GM19023 (cell line): Measurements from ENCODE around the gene CYTH3.
"Not testable (repeated sequence)": the region's sequence is repeated elsewhere in the genome, so short reads cannot be mapped to it uniquely, and the experiment has no call there.

Experiments used
- ATAC-seq: cut with Tn5 transposase; IDR thresholded peaks from one replicate; pipeline ENCODE4 v1.9.1; 2021; ENCODE audit warnings: mild to moderate bottlenecking, moderate library complexity; ENCODE audit not compliant: unreplicated experiment

The CYTH3 gene

DNA sequence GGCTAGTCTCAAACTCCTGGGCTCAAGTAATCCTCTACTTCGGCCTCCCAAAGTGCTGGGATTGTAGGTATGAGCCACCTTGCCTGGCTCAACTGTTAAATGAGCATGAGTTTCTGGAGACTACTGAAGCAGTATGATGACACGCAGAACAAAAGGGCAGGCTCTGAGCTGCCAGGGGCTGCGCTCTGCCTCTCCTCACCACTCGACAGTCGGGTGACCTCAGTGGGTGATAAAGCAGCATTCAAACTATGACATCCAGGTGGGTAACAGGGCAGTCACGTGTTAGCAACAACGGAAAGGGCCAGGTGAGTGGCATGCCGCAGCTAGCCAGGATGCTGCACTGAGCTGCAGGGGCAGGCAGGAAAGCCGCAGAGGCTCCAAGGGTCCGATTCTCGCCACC is 71.5 kb downstream of the CYTH3 start:
- ATAC-seq, result no peak

DNA sequence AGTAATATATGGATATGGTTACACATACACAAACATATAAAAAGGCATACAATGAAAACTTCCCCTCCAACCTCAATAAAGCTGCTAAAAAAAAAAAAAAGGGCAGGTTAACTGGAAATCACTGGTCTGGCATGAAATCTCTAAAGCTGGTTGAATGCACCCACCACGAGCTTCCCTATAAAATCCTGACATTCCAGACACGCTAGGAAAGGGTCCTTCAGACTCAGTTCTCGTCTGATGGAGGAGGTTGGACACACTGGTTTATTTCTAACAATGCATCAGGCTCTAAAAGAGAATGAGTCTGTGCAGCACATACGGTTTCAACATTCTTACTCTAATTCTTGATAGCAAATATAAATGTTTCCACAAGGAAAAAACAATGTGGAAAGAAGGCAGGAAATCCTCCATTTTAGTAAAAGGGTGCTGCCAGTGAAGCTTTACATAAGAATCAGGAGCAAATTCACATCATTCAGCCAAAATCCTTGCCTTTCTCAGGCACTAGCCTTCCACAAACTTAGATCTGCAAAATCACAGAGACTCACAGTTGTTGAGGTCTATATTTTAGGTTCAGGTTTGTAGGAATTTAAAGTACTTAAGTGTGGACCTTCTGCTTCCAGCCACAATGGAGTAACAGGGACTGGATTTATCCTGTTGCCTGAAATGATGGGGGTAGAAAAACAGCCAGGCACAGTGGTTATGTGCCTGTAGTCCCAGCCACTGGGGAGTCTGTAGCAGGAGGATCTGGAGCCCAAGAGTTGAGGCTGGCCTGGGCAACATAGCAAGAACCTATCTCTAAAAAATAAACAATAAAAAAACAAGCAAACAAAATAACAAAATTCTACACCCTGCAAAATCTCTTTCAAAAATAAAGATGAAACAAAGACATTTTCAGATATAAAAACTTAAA is 73.5 kb downstream of the CYTH3 start:
- no peak for ATAC-seq

DNA sequence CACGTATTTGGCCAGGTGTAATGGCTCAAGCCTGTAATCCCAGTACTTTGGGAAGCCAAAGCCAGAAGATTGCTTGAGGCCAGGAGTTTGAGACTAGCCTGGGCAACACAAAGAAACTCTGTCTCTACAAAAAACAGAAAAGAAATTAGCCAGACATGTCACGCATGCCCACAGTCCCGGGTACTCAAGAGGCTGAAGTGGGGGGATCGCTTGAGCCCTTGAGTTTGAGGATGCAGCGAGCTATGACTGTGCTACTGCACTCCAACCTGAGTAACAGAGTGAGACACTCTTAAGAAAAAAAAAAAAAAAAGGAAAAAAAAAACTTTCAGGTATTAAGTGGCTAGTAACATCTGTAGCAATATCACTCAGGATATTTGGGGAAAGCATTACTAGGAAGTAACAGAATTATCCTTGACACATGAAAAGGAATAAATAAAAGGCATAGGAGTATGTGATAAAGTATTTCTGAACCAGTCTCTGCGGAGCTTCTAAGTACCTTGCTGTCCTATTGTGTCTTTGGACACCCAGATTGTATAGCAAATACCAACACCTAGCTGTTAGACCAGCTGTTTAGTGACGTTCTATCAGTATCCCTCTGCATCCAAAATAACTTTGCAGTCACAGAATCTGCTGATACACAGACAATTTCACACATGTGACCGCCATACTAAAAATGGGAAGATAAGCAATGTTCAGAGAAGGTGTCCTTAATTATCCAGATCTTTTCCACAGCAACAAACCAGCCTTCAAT is 74.4 kb downstream of the CYTH3 start:
- ATAC-seq, result no peak

DNA sequence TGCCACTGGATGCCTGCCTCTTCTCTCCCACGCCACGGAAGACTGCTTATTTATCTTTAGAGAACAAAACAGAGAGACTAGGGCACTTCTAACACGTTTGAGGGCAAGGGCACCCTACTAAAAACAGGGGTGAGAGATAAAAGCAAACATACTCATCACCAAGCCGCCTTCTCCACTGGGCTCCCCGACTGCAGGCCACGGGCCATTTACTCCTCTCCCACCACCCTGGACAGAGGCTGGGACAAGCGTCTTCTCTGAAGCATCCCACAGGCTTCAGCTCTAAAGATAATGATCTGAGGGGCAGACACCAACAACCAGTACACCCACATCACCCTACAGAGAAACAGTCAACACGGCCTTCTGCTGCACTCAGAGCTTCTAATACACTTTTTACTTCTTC is 78.7 kb downstream of the CYTH3 start:
- ATAC-seq, result no peak

DNA sequence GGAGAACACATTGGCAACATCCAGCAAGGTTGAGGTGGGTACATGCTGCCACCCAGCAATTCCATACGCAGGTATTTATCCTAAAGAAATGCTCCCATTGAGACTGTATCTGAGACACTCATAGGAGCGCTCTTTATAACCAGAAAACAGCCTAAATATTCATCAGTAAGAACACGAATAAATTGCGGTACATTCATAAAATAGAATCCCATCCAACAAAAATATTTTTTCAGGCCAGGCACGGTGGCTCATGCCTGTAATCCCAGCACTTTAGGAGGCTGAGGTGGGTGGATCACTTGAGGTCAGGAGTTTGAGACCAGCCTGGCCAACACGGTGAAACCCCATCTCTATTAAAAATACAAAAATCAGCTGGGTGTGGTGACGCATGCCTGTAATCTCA is 81.9 kb downstream of the CYTH3 start:
- ATAC-seq, result not testable (repeated sequence)

DNA sequence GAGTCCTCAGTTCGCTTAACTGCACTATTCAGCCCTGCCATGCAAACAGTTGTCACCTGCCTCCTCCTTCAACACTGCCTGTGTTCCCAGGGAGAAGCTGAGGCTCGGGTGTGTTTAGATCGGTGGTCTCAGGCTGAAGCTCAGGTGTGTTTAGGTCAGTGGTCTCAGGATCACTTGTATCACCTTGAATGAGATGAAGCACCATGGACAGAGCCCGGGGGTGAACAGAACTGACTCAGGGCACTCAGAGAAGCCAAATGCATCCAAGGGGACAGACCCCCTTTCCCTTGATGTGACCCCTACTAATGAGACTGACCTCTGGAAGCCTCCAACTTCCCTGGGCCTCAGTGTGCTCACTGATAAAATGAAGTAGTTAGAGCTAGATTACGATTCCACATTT is 84.0 kb downstream of the CYTH3 start:
- ATAC-seq, result no peak

DNA sequence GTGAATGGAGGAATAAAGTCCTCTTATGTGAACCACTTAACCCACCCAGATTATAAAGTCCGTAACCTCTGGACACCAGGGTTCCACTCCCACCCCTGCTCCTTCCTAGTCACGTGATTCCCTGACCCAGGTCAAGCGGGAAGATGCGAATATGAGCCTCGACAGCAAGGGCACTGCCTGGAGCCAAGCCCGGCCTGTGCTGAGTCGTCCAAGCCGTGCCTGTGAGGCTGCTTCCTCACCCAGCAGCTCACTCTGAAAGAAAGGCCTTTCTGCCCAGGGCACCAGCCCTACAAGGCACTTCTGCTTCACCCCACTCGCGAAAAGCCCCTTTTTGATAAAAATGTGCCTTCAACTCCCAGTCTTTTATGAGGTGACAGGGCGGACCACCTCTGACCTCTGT is 85.8 kb downstream of the CYTH3 start:
- ATAC-seq, result no peak

DNA sequence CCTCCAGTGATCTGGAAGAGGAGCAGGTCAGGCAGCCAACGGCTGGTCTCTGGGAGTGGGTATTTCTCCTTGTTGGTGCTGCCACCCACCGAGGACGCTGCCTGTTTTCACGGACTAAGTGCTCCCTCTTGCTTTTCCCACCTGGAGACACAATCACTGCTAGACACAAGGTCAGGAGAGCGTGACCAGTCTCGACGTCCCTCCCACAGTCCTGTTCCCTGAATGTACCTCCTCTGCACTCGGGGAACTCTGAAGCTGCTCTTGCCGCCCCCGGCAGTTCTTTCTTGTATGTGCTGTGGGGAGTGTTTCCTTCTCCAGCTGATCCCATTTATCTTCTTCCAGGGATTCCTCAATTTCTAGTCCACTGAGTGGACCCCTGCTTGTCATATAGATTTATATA is 89.4 kb downstream of the CYTH3 start:
- ATAC-seq, result no peak

DNA sequence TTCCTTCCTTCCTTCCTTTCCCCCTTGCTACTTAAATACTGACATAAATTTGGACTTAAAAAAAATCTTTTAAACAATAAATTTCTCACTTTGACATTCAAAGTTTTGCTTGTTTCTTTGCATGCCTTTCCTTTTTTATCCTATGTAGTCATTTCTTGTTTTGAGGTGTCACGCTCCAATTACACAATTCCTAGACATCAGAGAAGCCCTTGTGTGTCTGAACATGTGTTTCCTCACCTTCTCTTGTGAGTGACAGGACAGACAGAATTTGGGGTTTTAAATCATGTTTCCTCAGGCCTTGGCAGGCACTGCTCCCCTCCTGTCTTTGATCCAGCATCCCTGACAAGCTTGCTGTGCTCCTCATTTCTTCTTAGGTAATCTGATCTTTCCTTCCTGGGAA is 91.3 kb downstream of the CYTH3 start:
- no peak for ATAC-seq

DNA sequence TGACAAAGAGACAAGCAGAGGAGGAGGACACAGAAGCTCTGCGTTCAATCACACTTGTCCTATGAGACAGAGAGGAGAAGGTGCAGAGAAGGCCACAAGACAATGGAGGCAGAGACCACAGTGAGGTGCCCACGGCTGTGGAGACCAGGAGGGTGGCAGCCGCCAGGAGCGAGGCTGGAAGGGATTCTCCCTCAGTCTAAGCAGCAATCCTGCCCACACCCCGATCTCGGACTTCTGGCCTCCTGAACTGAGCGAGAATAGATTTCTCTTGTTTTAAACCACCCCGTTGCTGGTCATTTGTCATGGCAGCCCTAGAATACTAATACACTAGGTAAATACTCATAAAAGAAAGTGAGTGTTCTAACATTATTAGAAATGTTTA is 92.1 kb downstream of the CYTH3 start:
- no peak for ATAC-seq

DNA sequence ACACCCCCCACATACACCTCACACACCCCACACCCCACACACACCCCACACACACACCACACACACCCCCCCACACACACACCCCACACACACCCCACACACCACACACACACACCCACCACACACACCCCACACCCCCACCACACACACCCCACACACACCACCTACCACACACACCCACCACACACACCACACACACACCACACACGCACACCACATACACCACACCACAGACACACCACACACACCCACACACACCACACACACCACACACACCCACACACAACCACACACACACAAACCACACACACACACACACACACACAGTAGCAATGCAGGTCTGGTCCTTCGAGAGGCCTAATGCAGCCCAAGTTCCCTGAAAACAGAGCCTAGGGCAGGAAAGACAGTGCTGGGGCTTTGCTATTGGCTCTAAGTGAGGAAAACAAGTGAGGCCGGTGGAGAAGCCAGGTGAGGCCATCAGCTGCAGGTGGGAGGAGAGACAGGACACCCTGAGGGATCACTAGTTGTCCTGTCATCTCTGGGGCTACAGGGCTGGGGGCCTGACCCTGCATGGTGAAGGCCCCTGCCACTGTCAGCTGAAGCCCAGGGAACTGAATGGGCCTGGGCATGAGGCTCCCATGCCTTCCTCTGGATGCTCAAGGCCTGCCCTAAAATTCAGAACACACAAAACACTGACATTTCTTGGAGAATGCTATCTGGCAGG is 92.6 kb downstream of the CYTH3 start:
- no peak for ATAC-seq

DNA sequence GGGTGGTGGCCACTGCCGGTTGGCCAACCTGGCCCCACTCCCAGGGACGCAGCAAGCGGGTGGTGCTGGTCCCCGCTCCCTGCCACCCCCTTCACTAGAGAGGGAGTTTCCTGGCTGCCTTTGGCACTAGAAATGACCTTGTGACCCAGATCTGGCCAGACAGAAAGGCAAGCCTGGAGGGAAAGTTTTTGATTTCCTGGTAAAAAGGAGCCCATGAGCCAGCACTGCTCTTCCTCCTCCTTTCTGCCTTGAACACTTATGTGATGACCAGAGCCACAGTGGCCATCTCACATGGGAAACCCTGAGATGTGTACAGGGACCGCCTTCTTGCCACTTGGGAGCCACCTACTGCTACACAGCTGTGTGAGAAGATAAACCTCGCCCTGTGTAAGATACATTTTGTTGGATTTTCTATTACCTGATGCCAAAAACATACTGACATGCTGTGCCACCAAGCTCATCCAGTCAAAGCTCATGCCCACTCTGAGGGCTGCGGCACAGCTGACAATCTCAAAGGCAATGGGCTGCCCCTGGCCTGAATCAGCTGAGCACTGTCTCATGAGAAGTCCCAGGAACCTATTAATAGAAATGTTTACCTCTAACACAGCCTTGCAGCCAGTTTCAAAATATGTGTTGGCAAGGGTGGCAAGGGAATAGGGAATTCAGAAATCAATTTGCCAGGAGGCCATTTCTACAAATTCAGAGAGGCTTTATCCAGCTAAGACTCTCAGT is 94.0 kb downstream of the CYTH3 start:
- no peak for ATAC-seq

DNA sequence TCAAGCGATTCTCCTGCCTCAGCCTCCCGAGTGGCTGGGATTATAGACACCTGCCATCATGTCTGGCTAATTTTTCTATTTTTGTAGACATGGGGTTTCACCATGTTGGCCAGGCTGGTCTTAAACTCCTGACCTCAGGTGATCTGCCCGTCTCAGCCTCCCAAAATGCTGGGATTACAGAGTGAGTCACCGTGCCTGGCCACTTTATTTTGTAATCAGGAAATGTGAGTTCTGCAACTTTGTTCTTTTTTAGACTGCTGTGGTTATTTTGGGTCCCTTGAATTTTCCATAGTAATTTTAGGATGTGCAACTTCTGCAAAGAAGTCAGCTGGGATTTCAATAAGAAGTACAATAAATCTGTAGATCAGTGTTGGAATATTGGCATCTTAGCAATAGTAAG is 96.8 kb downstream of the CYTH3 start:
- ATAC-seq, result no peak

DNA sequence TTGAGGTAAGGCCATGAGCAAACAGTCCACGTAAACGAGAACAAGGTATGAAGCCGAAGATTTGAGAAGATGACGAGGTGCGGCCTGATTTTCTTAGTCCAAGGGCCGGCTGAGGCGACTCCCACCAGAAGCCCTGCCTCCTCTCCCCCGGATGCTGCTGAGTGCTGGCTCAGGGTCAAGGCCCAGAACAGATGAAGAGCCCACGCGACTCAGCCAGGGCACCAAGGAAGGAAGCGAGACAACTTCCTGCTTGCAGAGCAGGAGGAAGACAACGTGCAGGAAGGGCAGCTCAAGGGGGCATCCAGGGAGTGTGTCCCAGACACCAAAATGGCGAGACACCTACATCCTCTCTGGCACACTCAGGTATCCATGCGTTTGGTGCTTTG is 99.5 kb downstream of the CYTH3 start:
- ATAC-seq, result no peak

DNA sequence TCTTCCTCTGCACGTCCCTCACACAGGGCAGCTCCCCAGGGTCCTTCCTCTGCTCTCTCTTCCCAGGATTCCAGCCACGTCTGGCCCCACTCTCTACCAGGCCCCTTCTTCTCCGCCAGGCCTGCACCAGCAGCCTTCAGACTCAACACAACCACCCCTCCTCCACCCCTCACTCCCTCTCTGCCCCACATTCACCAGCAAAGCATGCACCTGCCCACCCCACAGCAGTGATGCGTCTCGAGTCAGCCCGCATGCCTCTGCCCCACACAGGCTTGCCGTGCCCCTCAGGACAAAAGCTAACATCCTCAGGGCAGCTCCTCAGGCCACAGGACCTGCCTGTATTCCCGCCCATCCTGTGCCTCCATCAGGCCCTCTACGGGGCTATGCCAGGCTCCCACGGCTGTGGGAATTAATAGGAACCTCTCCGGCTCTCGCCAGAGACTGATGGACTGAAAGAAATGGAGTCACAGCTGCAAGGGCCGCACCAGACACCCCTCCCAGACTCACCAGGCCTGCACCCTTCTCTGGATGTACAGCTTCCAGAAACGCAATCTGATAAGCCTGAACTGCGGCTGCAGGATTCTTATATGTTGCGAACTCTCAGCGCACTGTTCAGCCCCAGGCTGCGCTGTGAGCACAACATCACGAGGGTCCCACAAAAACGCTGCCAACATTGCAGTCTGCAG is 100.1 kb downstream of the CYTH3 start:
- no peak for ATAC-seq

DNA sequence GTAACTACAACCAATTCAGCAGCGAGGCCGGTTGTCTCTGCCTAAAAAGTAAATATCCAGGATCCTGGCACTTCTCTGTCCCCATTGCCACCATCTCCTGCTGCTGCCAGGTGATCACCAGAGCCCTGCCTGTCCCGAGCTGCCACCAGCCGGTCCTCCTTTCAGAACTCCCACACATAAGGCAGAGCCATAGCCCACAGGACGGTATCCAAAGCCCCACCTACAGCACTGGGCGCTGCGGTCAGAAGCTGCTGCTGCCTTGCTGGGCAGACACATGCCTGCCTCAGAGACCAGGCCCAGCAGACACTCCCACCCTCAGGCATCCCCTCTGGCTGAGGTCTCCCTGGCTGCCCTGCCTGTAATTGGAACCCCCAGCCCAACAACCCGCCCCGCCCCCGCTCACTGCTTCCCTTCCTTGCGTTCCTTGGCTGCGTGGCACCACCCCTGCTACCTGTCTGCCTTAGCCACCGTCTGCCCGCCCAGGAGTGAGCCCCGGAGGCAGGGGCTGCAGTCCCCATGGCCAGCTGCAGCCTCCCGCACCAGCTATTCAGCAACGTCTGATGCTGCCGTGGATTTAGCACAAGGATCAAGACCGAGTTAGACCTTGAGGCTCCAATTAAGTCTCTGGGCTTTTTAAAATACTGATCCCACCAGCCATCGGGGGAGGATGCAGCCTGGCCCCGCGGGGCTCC is 100.7 kb downstream of the CYTH3 start:
- ATAC-seq, result no peak

DNA sequence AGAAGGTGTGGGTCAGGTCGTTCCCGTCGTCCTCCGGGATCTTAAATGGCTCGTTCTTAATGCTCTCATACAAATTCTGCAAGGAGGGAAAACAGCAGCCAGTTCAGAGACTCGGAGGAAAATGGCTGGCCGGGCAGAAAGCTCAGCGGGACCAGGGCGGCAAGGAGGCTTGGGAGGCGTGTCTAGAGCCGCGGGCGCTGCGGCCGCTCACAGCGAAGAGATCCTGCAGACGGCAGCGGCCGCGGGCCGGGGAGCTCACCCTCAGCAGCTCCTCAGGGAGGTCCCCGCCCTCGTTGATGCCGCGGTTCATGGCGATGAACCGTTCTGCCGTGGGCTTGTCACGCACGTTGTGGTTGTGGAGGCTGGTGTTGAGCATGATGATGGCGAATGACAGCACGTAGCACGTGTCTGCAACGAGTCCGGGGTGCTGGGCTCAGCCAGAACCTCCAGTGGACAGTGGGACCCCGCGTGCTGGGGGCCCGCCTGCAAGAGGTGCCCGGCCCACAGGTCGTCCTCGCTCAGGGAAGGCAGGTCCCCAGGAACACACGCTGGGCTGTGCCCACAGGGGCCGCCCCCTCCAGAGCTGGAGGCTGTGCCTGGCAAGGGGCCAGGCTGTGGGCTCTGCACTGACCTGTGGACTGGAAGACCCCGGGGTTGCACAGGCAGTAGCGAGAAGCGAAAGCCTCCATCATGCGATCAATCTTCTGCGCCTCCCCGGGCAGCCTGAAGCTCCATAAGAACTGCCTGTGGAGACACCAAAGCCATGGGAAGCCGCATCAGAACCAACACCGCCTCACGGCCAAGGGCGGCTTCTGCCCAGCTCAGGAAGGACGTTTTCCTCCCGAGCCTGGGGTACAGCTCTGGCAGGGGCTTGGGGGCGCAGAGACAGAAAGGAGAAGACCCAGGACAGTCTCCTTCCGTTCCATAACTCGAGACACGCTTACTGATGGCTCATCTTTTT is 101.6 kb downstream of the CYTH3 start:
- ATAC-seq, result no peak

DNA sequence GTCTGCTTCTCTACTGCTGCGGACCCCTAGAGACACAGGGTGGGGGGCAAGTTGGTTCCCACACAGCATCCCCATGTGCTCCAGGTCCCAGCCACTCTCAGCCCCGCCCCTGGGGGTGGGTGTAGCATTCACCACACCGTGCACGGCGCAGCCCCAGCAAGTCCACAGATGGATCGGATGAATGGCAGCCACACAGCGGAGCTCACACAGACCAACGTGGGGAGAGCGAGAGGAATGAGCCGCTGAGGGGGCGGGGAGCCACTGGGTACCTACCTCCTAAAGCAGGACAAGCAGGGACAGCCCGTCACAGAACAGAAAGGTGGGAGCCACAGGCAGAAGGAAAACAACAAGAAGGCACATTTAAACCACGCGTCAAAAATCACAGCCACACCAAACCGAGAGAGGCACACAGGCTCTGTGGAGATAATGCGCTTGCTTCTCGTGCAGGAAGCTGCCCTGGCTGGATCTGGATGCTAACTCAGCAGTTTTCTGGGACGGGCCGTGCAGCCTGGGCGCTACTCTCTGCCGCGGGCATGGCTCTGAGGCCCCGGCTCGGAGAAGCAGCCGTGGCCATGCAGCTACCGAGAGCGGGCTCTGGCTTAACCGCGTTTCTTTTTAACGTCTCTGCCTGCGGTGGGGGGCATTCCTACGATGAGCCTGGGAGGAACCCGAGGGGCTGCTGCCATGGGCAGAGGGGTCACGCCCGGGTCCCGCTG is 102.5 kb downstream of the CYTH3 start:
- ATAC-seq, result no peak
